GM11168 (cell line): Measurements from ENCODE around the gene IKZF5.

Experiments used
- in situ Hi-C: fragments of 300-500 bp; cut with MboI; formaldehyde crosslinking; loops from one replicate; pipeline ENCODE4 v1.12.0; 2022; ENCODE audit warnings: low sequenced_read_pairs; ENCODE audit not compliant: unreplicated experiment

Gene IKZF5, protein sequence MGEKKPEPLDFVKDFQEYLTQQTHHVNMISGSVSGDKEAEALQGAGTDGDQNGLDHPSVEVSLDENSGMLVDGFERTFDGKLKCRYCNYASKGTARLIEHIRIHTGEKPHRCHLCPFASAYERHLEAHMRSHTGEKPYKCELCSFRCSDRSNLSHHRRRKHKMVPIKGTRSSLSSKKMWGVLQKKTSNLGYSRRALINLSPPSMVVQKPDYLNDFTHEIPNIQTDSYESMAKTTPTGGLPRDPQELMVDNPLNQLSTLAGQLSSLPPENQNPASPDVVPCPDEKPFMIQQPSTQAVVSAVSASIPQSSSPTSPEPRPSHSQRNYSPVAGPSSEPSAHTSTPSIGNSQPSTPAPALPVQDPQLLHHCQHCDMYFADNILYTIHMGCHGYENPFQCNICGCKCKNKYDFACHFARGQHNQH

DNA sequence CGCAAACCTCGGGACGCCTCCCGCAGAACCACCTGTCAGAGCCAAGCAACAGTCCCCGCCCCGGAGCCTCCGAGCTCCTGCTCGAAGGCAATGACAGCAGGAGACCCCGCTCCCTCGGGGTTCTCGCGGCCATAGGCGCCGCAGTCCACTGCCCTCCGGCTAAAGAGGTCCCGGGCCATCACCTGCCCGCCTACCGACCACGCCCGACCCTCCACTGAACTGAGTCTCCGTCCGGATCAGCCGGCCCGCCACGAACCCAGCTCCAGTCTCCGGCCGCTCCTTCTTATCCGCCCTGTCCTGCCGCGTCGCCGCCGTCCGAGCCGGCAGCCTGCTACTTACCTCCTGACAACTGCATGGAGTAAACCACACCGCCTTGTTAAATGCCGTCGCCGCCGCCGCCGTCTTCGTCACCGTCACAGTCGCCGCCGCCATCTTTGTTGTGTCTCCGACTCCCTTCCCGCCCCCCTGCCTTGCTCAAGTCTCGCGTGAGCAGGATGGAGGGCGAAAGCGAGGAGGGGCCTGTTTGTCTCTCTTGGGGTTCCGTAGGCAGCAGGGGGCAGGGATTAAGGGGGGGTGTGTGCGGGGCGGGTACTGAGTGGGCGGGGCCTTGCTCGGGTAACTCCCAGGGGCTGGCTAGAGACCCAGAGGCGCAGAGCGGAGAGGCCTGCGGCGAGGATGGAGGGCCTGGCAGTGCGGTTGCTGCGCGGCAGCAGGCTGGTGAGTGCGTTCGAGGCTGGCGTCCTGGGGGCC lies at the start of gene IKZF5, which contains the start of gene ACADSB:
IKZF5 (minus strand) TSS at position 441 of the 750 bp plus-strand sequence. CDS start 10,170 bp downstream, outside the sequence.
ACADSB (plus strand) TSS at position 652 of the 750 bp plus-strand sequence; CDS start at position 676, 24 bp downstream.
- in situ Hi-C loops, result no loop called here

DNA sequence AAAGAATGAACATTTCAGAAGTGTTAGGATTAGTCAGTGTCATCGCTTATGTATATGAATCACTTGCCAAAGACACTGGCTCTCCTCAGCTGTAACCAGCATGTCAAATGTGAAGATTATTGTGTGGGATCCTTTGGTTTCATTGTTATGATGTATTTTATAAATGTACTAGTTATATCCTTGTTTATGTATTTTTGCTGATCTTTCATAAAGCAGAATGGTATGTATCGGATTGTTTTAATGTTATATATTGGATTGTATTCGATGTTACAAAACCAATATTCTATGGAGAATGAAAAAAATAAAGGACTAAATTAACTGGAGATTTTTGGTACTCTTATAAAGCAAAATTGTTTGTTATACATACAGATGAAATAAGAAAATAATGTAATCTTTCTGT lies 49.4 kb upstream of the IKZF5 start:
- in situ Hi-C loops, result no loop called here

DNA sequence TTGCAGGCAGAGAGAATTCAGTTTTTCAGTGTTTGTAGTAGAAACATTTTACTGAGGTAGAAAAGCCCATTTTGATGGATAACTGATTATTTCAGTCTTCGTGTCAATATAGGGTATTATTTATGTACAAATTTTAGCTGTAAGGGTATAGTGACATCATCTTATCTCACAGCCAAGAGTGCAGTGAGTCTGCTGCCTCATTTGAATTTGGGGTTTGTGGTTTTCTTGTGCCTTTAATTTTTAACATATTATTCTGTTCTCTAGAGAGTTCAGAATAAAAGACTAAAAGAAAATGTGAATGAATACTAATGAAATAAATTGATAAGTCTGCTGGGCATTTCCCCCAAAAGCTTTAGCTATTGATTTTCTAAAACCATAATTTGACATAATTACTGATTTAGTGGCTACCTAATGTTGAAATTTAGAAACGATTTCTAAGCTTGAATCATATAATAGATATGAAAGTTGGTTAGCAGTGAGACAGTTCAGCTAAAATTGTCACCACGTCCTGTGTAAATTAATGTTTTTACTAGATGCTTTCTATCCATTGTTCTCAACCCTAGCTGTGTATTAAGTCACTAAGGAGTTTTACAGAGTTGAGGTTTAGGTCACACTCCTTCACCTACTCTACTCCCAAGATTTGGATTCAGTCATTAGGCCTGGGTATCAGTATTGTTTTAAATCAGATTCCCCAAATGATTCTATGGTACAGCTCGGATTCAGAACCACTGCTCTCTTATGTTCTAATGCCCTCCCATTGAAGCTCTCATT lies 37.6 kb upstream of the IKZF5 start:
- in situ Hi-C loops, result no loop called here

DNA sequence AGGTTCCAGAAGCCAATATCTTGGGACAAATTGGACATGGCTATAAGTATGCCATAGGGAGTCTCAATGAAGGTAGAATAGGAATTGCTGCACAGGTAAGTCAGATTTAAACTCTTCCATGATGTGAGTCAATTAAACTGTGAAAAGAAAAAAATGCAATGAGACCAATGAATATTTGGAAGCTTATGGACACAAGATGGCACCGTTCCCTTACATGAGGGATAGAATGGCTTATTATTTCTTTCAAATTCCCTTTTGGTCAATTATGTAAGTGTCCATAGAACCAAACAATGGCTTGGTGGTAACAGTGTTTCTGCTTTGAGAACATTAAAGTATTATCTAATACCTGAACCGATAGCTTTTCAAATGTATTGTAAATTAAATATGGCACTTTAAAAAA lies 35.8 kb upstream of the IKZF5 start:
- in situ Hi-C loops, result no loop called here

DNA sequence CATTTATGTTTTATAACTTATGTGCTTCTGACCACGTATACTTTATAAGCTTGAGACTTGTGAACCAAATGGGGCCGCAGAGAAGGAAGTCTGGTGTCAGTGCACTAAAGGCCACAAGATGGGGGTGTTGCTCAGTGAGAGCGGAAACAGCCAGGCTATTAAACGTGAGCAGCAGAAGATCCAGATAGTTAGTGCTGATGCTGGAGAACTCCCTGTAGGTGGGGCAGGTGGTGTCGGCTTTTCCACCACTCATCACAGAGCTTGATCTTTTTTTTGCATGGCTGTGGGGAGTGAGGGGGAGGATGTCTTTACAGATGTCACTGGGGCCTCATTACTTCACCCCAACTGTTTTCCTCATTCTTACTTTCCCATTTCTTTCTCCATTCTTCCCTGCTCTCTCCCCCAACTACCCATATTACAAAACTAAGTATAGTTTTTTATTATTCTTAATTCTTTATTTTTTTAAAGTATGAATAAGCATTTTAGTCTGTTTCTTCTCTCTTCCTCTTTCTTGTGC lies 34.9 kb upstream of the IKZF5 start:
- in situ Hi-C loops, result no loop called here

DNA sequence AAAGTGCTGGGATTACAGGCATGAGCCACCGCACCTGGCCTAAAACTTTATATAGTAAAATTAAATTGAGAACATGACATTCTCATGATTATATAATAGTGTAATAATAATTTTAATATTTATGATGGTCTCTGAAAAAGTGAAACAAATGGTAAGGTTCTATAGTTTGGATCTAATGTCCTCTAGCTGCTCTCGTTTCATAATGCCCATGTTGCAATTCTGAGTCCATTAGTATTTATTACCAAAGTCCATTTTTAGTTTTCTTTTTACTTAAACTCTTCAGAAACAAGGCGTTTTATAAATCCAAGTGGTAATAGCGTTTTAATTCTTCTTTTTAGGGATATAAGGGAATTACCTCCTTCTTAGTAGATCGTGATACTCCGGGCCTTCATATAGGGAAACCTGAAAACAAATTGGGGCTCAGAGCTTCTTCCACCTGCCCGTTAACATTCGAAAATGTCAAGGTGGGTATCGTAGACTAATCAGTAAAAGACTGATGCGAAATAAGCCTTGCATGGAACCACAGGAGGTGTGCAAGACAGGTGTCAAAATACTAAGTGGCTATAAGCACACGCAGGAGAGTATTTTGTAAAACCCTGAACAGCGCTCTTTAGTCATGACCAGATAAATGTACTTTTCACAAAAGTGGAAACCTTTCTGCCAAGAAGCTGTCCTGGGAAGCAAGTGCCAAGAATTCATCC lies 34.3 kb upstream of the IKZF5 start:
- in situ Hi-C loops, result no loop called here

DNA sequence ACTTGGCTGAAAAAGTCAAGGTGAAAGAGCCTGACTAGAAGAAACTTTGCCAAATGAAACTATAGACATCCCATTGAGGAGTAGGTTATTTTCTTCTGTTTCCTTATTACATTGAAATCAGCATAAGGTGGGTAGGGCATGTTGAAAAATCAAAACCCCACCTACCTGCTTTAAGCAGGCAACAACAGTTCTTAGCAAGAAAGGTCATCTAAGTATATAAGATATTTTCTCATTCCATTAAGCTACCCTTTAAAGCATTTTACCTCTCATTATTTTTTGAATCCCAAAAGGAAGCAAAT lies 31.0 kb upstream of the IKZF5 start:
- in situ Hi-C loops, result no loop called here

DNA sequence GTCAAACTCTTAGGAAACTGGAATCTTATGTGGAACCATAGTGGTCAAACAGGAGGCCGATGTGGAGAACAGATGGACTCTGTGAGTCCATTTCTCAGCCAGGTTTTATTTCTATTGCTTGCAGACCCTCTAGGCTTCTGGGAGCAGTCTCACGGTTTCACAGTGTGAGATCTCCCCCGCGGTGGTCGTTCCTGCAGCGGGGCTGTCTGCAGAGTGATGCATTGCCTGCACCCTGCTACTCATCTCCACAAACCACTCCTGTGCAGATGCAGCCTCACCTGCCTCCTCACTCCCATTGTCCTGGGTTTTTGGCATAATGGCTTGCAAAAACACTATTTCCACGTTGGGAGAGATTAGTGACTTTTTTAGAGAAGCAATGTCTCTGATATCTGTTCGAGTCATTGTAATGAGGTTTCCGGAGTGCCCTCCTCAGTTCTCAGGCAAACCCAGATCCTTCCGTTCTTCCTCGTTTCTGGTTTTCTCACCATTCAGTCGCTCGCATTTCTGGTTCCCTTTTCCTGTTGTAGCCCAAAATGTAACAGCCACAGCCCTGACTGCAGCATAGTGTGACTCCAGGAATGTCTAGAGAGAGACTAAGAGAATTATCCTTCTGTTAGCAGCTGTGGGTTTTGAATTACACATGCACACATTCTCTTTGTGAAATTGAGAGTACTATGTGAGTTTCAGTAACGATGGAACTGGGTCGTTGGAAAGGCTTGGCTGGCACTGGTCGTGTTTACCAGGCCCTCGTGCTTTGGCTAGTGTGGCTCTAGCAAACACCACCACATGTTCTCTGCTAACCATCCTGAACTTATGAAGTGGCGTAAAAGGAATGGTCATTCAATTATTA lies 30.4 kb upstream of the IKZF5 start:
- in situ Hi-C loops, result no loop called here

DNA sequence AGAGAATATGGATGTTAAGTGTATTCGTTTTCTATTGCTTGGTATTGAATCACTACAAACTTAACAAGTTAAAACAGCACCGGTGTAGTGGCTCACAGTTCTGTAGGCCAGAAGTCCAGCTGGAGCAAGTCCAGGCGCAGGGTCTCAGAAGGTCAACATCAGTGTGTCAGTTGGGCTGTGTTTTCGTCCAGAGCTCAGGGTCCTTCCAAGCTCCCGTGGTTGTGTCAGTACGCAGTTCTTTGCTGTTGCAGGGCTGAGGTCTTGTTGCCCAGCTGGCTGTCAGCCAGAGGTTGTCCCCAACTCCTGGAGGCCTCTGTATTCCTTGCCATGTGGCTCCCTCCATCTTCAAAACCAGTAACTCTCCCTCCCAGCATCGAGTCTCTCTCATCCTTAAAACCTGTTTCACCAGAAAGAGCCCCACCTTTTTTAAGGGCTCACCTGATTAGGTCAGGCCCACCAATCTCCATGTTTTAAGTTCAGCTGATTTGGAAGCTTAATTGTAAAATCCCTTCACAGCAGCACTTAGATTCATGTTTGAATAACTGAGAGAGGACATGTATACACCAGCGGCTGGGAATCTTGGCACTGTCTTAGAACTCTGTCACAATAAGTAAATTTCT lies 27.0 kb upstream of the IKZF5 start:
- in situ Hi-C loops, result no loop called here

DNA sequence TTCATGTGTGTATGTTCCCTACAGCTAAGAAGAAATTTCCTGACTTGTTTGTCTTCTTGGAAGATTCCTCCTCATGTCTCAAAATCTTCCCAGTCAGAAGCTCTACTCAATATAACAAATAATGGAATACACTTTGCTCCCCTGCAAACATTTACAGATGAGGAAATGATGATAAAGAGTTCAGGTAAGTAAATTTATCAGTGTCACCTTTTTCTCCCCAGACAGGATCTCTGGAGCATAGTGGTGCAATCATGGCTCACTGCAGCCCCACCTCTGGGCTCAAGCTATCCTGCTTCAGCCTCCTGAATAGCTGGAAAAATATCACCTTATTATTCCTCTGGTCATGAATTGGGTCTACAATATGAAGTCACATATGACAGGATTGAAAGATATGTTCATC lies 25.7 kb upstream of the IKZF5 start:
- in situ Hi-C loops, result no loop called here

DNA sequence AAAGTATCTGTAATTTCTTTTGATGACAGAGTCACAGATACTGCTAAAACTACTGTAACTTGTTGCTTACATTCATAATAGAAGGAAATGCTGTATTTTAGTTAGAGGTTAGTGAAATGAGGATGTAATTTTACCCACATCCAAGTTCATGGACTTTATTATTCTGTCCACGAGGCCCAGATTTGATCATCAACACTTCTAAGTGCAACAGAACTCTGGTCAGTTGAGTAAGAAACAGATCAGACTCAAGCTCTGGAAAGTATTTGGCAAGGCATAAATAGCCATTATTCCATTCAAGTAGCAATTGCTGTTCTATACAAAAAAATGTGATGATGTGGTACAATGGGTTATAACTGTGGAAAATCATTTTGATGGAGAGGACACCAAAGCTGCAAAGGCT lies 22.5 kb upstream of the IKZF5 start:
- in situ Hi-C loops, result no loop called here

DNA sequence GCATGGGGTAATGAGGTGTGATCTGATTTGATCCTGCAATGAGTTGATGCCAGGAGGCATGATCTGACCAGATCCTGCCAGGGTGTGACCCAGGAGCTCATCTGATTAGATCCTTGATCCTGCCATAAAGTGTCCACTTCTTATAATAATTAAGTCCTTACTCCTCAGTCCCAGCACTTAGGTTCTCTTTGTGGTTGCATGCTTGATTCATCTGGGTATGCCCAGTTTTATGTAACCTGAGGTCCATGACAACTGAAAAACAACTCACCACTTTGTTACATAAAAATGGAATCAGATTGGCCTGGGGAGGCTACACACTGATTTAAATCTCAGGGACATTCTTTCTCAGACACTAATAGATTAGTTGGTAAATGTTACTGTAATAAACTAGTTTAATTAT lies 19.3 kb upstream of the IKZF5 start:
- in situ Hi-C loops, result no loop called here

DNA sequence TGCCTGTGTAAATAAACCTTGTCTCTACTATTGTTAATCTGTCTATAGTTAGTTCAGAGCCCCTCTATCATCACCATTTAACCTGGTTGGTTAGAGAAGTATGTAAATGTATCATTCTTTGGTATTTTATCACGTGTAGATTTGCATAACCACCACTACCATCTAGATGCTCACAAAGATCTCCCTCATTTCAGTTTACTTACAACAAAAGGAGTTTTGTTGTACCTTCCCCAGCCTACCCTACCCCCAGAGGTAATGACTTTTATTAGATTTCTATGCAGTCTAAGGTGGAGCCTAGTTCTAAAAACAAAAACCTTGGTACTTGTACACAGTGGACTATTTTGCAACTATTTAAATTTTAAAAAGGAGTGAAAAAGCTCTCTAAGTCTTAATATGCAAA lies 17.7 kb upstream of the IKZF5 start:
- in situ Hi-C loops, result no loop called here

DNA sequence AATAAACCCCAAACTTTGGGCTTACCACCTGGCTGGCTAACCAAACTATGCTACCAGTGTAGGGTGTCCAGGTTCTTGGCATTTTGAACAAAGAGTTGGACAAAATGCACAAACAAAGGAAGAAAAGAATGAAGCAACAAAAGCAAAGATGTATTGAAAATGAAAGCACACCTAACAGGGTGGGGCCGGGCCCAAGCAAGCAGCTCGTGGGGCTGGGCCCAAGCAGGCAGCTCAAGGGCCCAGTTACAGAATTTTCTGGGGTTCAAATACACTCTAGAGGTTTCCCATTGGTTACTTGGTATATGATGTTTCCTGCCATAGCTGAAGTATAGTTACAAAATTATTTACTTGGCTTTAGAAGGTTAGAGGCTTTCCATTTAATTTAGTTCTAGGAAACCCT lies 15.9 kb upstream of the IKZF5 start:
- in situ Hi-C loops, result no loop called here

DNA sequence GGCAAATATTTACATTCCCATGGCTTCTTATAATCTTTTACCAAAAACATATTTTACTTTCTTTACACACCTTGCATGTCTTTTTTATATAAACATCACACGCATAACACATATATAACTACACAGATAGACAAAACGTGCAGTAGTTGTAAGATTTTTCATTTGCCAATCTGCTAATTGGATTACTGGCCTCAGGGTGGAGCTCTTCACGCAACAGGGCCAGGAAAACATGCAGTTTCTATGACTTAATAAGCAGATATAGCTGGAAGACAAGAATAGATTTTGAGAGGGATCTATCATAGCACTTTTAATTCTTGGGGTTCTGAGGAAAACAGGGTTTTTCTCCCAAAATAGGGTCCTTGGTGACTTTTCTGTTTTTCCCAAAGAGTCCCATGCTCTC lies 12.9 kb upstream of the IKZF5 start:
- in situ Hi-C loops, result no loop called here

DNA sequence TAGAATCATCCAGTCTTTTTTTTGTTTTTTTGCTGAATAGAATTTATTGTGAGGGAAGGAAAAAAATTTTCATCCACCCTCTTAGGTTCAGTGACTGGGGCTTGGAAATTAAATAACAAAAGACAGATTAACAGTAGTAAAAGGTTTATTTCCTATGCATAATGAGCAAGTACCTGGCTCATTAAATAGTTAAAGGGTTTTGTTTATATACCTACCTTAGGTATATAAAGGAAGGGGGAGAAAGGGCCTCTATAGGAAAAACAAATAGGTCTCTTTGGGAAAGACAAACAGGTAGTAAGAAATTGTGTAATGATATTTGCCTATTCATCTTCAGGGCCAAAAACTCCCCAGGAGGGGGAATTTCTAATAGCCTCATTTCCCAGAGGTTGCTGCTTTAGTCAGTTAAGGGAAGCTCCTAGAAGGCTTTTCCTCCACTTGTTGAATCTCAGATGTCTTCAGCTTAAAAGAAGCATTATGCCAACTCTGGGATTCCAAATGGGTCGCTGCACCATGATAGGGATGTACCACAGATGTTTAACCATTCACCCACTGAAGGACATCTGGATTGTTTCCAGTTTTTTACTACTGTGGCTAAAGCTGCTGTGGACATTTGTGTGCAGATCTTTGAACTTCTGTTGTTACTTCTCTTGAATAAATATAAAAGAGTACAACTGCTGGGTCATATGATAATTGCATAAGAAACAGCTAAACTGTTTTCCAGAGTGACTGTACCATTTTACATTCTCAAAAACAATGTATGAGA lies 11.5 kb upstream of the IKZF5 start:
- in situ Hi-C loops, result no loop called here

DNA sequence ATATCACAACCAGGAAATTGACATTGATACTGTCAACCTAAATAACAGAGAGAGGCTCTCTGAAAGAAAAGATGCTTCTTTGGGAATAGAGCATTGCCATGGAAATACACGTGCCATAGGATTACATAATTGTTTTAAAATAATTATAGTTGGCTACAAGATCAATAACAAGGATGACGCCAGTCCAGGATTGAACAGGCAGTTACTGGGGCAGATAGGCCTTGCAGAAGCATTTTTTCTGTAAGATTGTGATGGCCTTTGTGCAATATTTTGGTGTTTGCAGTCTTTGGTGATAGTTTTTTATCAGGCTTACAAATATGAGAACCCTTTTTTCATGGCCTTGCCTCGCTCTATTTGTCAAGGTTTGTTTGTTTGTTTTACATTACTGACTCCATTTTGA lies 10.7 kb upstream of the IKZF5 start:
- in situ Hi-C loops, result no loop called here

DNA sequence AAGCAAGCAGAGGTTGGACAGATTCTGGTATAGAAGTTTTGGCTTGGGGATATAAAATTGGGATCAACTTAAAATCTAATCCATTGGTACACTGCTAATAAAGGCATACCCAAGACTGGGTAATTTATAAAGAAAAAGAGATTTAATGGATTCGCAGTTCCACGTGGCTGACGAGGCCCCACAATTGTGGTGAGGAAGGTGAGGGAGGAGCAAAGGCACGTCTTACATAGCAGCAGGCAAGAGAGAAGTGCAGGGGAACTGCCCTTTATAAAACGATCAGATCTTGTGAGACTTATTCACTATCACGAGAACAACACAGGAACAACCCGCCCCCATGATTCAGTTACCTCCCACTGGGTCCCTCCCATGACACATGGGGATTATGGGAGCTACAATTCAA lies 9.9 kb upstream of the IKZF5 start:
- in situ Hi-C loops, result no loop called here
